Kidney glomerular epithelial cell (primary cell): ENCODE data around the gene BIN2.
"Not testable (repeated sequence)": the region's sequence is repeated elsewhere in the genome, so short reads cannot be mapped to it uniquely, and the experiment has no call there.

ENCODE experiments used
- DNase-seq: peaks from one replicate; lab custom pipeline; 2025; lab: John Stamatoyannopoulos, UW

The BIN2 gene

GRCh38 chr12:51345681-51346080, 21.7 kb upstream of the BIN2 start:
- peak; percentile 1 for DNase-seq

- no peak for DNase-seq
These were observed 19.2 kb upstream of the BIN2 start for GRCh38 chr12:51343201-51343600.

GRCh38 chr12:51342416-51342815, 18.4 kb upstream of the BIN2 start:
- DNase-seq, result no peak

GRCh38 chr12:51341251-51342007, 17.5 kb upstream of the BIN2 start:
- peak; percentile 55 for DNase-seq

GRCh38 chr12:51339750-51340149, 15.8 kb upstream of the BIN2 start:
- DNase-seq, result no peak

GRCh38 chr12:51337336-51337735, 13.4 kb upstream of the BIN2 start:
- not testable (repeated sequence) for DNase-seq

GRCh38 chr12:51335931-51336330, 12.0 kb upstream of the BIN2 start:
- DNase-seq, result no peak

- no peak for DNase-seq
These were observed 10.8 kb upstream of the BIN2 start for GRCh38 chr12:51334764-51335163.

- DNase-seq, result no peak
These were observed 9.6 kb upstream of the BIN2 start for GRCh38 chr12:51333536-51333935.

GRCh38 chr12:51330186-51330585, 6.2 kb upstream of the BIN2 start:
- no peak for DNase-seq

- DNase-seq, result no peak
These were observed 5.8 kb upstream of the BIN2 start for GRCh38 chr12:51329742-51330141.

- no peak for DNase-seq
These were observed 4.6 kb upstream of the BIN2 start for GRCh38 chr12:51328587-51328986.

GRCh38 chr12:51326698-51327439, 2.9 kb upstream of the BIN2 start:
- peak; percentile 36 for DNase-seq

GRCh38 chr12:51324953-51325352, 979 bp upstream of the BIN2 start:
- DNase-seq, result no peak

- DNase-seq, result no peak
These were observed 535 bp downstream of the BIN2 start for GRCh38 chr12:51323317-51323960.

- no peak for DNase-seq
These were observed 1.5 kb downstream of the BIN2 start for GRCh38 chr12:51322452-51322851.

- no peak for DNase-seq
These were observed 2.1 kb downstream of the BIN2 start for GRCh38 chr12:51321882-51322281.

GRCh38 chr12:51320695-51321320, 3.2 kb downstream of the BIN2 start:
- no peak for DNase-seq

GRCh38 chr12:51320311-51320694, 3.7 kb downstream of the BIN2 start:
- DNase-seq, result no peak

- no peak for DNase-seq
These were observed 5.0 kb downstream of the BIN2 start for GRCh38 chr12:51318846-51319599.

GRCh38 chr12:51318057-51318806, 5.7 kb downstream of the BIN2 start:
- not testable (repeated sequence) for DNase-seq
